B cell (primary cell): ENCODE data around the gene PSMB10. TPM values are rescaled to one million over a fixed set of nuclear protein-coding genes. Genes with fewer than 3 reads are reported as not detected.

Experiments
- ATAC-seq: fragments of 200-7000 bp; cut with Tn5 transposase; one replicate; pipeline ENCODE4 v1.10.0; 2021; ENCODE audit warnings: low read depth, mild to moderate bottlenecking, moderate number of reproducible peaks, moderate library complexity
- CTCF ChIA-PET: fragments of 350-600 bp; sonication (Branson Sonifier 250); formaldehyde crosslinking; loops from one replicate; lab custom pipeline; 2021; ENCODE audit warnings: antibody characterized with exemption, inconsistent platforms; lab: Charles Lee
- POLR2A ChIA-PET: fragments of 350-600 bp; sonication (Branson Sonifier 250); formaldehyde crosslinking; loops from one replicate; lab custom pipeline; 2021; ENCODE audit warnings: antibody characterized with exemption; lab: Charles Lee
- DNase-seq: peaks from one replicate; pipeline ENCODE4 v3.0.0; 2013
- H2AFZ ChIP-seq: 2 replicates; pipeline ENCODE4 v1.6.1; 2012; ENCODE audit warnings: mild to moderate bottlenecking, low read depth, low read length; ENCODE audit not compliant: insufficient read depth, poor library complexity, severe bottlenecking
- H3K27ac ChIP-seq, 2 donors: 1 replicate in 1 of 2; 2 replicates in 1 of 2; pipeline ENCODE4 v1.5.1; 2012 to 2013; ENCODE audit warnings: low read length in 2 of 2, mild to moderate bottlenecking in 2 of 2, moderate library complexity in 1 of 2
- H3K27me3 ChIP-seq, 4 experiments: fragments of 200-600 bp in 1 of 4; sonication (generic) in 1 of 4; replicated peaks in 1 of 4; 1 replicate in 2 of 4; 2 replicates in 2 of 4; pipeline versions ENCODE4 v1.6.1 to v1.7.0; 2013 to 2016; ENCODE audit warnings: low read length in 3 of 4, mild to moderate bottlenecking in 2 of 4, mixed read lengths in 1 of 4, moderate library complexity in 1 of 4; ENCODE audit not compliant: insufficient read depth in 4 of 4, control insufficient read depth in 3 of 4; ENCODE audit errors: control extremely low read depth in 1 of 4
- H3K36me3 ChIP-seq, 2 experiments: replicated peaks in 1 of 2; 1 replicate in 1 of 2; 2 replicates in 1 of 2; pipeline versions ENCODE4 v1.6.1 to v1.7.1; 2013; ENCODE audit warnings: low read length in 1 of 2; ENCODE audit not compliant: insufficient read depth in 2 of 2, control insufficient read depth in 1 of 2; ENCODE audit errors: control extremely low read depth in 1 of 2, extremely low read depth in 1 of 2
- H3K4me1 ChIP-seq, 2 donors: fragments of 200-600 bp in 1 of 2; sonication (generic) in 1 of 2; 1 replicate in 1 of 2; 2 replicates in 1 of 2; pipeline versions ENCODE4 v1.5.1 to v1.6.1; 2013 to 2017; ENCODE audit warnings: low read length in 2 of 2; ENCODE audit not compliant: control insufficient read depth in 2 of 2, insufficient read depth in 2 of 2
- H3K4me2 ChIP-seq: replicated peaks from 2 replicates; pipeline ENCODE3; 2012; ENCODE audit warnings: mild to moderate bottlenecking, low read depth, low read length; ENCODE audit not compliant: poor library complexity, severe bottlenecking
- H3K4me3 ChIP-seq, 5 experiments: fragments of 200-600 bp in 1 of 5; sonication (generic) in 1 of 5; 1 replicate in 3 of 5; 2 replicates in 2 of 5; pipeline versions ENCODE4 v1.5.1 to v1.7.0; 2011 to 2016; ENCODE audit warnings: low read length in 4 of 5, mild to moderate bottlenecking in 4 of 5, low read depth in 2 of 5, control low read depth in 1 of 5, moderate library complexity in 1 of 5; ENCODE audit not compliant: insufficient read depth in 1 of 5; ENCODE audit errors: control extremely low read depth in 1 of 5, extremely low read depth in 1 of 5
- H3K79me2 ChIP-seq: fragments of 200-600 bp; sonication (generic); one replicate; pipeline ENCODE4 v1.6.0; 2016; ENCODE audit warnings: low read length; ENCODE audit not compliant: control insufficient read depth, insufficient read depth
- H3K9ac ChIP-seq: fragments of 200-600 bp; sonication (generic); 2 replicates; pipeline ENCODE4 v1.6.1; 2017; ENCODE audit warnings: mild to moderate bottlenecking, low read length, moderate library complexity
- H3K9me3 ChIP-seq, 3 donors: one replicate each; pipeline versions ENCODE4 v1.6.1 to v1.7.1; 2013; ENCODE audit warnings: low read length in 2 of 3; ENCODE audit not compliant: control insufficient read depth in 2 of 3, insufficient read depth in 1 of 3; ENCODE audit errors: control extremely low read depth in 1 of 3
- H4K20me1 ChIP-seq: 2 replicates; pipeline ENCODE4 v1.6.0; 2012; ENCODE audit warnings: mild to moderate bottlenecking, low read length; ENCODE audit not compliant: insufficient read depth, control insufficient read depth, poor library complexity, severe bottlenecking
- H3K27ac Mint-ChIP-seq: one replicate; pipeline ENCODE4 v1.8.0; 2021; ENCODE audit warnings: mixed read lengths
- H3K27me3 Mint-ChIP-seq: one replicate; pipeline ENCODE4 v1.8.0; 2021; ENCODE audit warnings: mixed read lengths
- H3K4me1 Mint-ChIP-seq: one replicate; pipeline ENCODE4 v1.8.0; 2021; ENCODE audit warnings: mixed read lengths
- H3K4me3 Mint-ChIP-seq: one replicate; pipeline ENCODE4 v1.8.0; 2021; ENCODE audit warnings: mixed read lengths
- H3K9me3 Mint-ChIP-seq: one replicate; pipeline ENCODE4 v1.8.0; 2022; ENCODE audit warnings: mixed read lengths; ENCODE audit not compliant: insufficient read depth
- CTCF ChIP-seq: fragments of 200-600 bp; IDR thresholded peaks from one replicate; pipeline ENCODE4 v1.8.0; 2022; ENCODE audit warnings: antibody characterized with exemption, mild to moderate bottlenecking
- EZH2 ChIP-seq: IDR thresholded peaks from 2 replicates; pipeline ENCODE4 v1.6.1; 2012; ENCODE audit warnings: borderline replicate concordance, low read depth, mild to moderate bottlenecking, moderate library complexity, low read length; ENCODE audit not compliant: insufficient read depth, poor library complexity, severe bottlenecking
- WGBS: methylation state at CpG from one replicate; pipeline ENCODE4 v1.1.5; 2013; ENCODE audit warnings: missing lambda C conversion rate; ENCODE audit not compliant: insufficient coverage; 5-methylcytosine and 5-hydroxymethylcytosine counted together
- intact Hi-C: fragments of 100-400 bp; cut with micrococcal nuclease; formaldehyde crosslinking; loops from one replicate; pipeline ENCODE4 v1.10.0; 2022
- polyA plus RNA-seq: library from polyadenylated mRNA; depleted of rRNA; stranded (reverse); fragments of >200 nt; gene quantifications from 2 replicates; pipeline ENCODE4 v1.2.3, GENCODE V29; 2012
- total RNA-seq, 2 donors: library from RNA; stranded (reverse); fragments of 120-200 nt in 1 of 2; gene quantifications; 1 replicate in 1 of 2; 2 replicates in 1 of 2; pipeline versions ENCODE4 v1.2.3 to v1.2.4, GENCODE V29; 2013 to 2022

Gene PSMB10
- total and polyA plus RNA-seq, 2 donors (not counting 1 experiment from before 2014, with no cell fraction given) = 167 to 176 TPM

GRCh38 chr16:67968400-67969253 lies 32.0 kb upstream of the PSMB10 start, which contains the start of gene SLC12A4:
TSS of gene SLC12A4 (minus strand) at chr16:67968637. CDS start at chr16:67968553, 84 bp downstream.
- Mint-ChIP-seq H3K4me3 (peak within 1 kb of the TSS; percentile 88), H3K9me3 (no peaks in the 10 kb centered on the region), H3K4me1 (peaks cover 20% of the 10 kb centered on the region), H3K27me3 (no peaks in the 10 kb centered on the region), H3K27ac (peak within 1 kb of the TSS; percentile 91)
- peak within 1 kb of the TSS; percentile 82 for H3K9ac ChIP-seq
- H2AFZ ChIP-seq = peak within 1 kb of the TSS; percentile 80
- peak within 1 kb of the TSS; percentile 22 to 95 (median 80) for H3K4me3 ChIP-seq
- no peaks in the 10 kb centered on the region for H3K36me3 ChIP-seq
- H3K27ac ChIP-seq = peak within 1 kb of the TSS; percentile 10 to 63
- CTCF ChIA-PET = interaction anchor here (1.0 to 3.2 kb wide), 3 partner anchors 32 to 85 kb away, joined by 3 to 11 read pairs (median 9); partner anchors contain the start of gene PSMB10
- TF ChIP-seq EZH2 (no peak), CTCF (no peak)
- DNase-seq = peak; percentile 83
- peaks cover 19% of the 10 kb centered on the region for H3K79me2 ChIP-seq
- H4K20me1 ChIP-seq = peaks cover 8% of the 10 kb centered on the region
- peaks cover 10 to 19% of the 10 kb centered on the region in 2 donors for H3K4me1 ChIP-seq
- no peaks in the 10 kb centered on the region for H3K9me3 ChIP-seq
- H3K4me2 ChIP-seq = peak within 1 kb of the TSS; percentile 100
- POLR2A ChIA-PET = interaction anchor here (0.8 to 1.9 kb wide), 3 partner anchors 16 to 37 kb away, joined by 3 to 8 read pairs (median 5); partner anchors contain the start of gene PSMB10
- intact Hi-C loops = loop anchor here (1.0 to 10.0 kb wide), 4 partner anchors 25 to 256 kb away; no protein-coding TSS in a partner anchor
- no peaks in the 10 kb centered on the region for H3K27me3 ChIP-seq
- WGBS = 1% methylated on average over 78 of the region's 78 CpGs
- ATAC-seq = peak; percentile 92
